ENCODE results near the gene ZNF518A. TPM values are rescaled to one million over a fixed set of nuclear protein-coding genes. Genes with fewer than 3 reads are reported as not detected.
"Not testable (repeated sequence)": the region's sequence is repeated elsewhere in the genome, so short reads cannot be mapped to it uniquely, and the experiment has no call there.

The ZNF518A gene
- total RNA-seq, 3 donors from 2014 or later, result 32.0 to 52.2 (median 34.0) TPM

- intact Hi-C loops (cut with DNase I, micrococcal nuclease), result no loop called here
- H3K36me3 ChIP-seq (ENCODE audit: low read depth), result no peaks in the 10 kb centered on the region
- no peaks in the 10 kb centered on the region for H3K4me1 ChIP-seq (ENCODE audit: low read depth)
- TF ChIP-seq CTCF (IDR thresholded peaks at IDR 0.05), result no peak
- no peak for ATAC-seq
- H3K4me3 ChIP-seq, result no peak overlapping the region
- no peak for DNase-seq
- peaks cover 25% of the 10 kb centered on the region for H3K9me3 ChIP-seq
Measured at GRCh38 chr10:96168546-96168945, 38.4 kb downstream of the ZNF518A start.

- ATAC-seq, result no peak
- intact Hi-C loops (cut with DNase I, micrococcal nuclease), result no loop called here
- no peak overlapping the region for H3K4me3 ChIP-seq
- H3K36me3 ChIP-seq (ENCODE audit: low read depth), result no peaks in the 10 kb centered on the region
- H3K4me1 ChIP-seq (ENCODE audit: low read depth), result no peaks in the 10 kb centered on the region
- no peak for DNase-seq
- TF ChIP-seq CTCF (IDR thresholded peaks at IDR 0.05), result no peak
- H3K9me3 ChIP-seq, result peaks cover 25% of the 10 kb centered on the region
Measured at GRCh38 chr10:96170230-96170629, 40.1 kb downstream of the ZNF518A start.

- DNase-seq, result no peak
- Histone ChIP-seq H3K9me3 (peaks cover 30% of the 10 kb centered on the region), H3K4me1 (ENCODE audit: low read depth) (no peaks in the 10 kb centered on the region), H3K36me3 (ENCODE audit: low read depth) (no peaks in the 10 kb centered on the region), H3K4me3 (no peak overlapping the region)
- TF ChIP-seq CTCF (IDR thresholded peaks at IDR 0.05), result no peak
- ATAC-seq, result no peak
- intact Hi-C loops (cut with DNase I, micrococcal nuclease), result no loop called here
Measured at GRCh38 chr10:96172666-96173065, 42.6 kb downstream of the ZNF518A start.

- DNase-seq (no peak), ATAC-seq (no peak)
- no peaks in the 10 kb centered on the region for H3K4me1 ChIP-seq (ENCODE audit: low read depth)
- no peak overlapping the region for H3K4me3 ChIP-seq
- H3K36me3 ChIP-seq (ENCODE audit: low read depth), result no peaks in the 10 kb centered on the region
- H3K9me3 ChIP-seq, result peaks cover 24% of the 10 kb centered on the region
- intact Hi-C loops (cut with DNase I, micrococcal nuclease), result no loop called here
- no peak for TF ChIP-seq CTCF (IDR thresholded peaks at IDR 0.05)
Measured at GRCh38 chr10:96176985-96177384, 46.9 kb downstream of the ZNF518A start.

- no peak for ATAC-seq
- Histone ChIP-seq H3K4me3 (no peak overlapping the region), H3K4me1 (ENCODE audit: low read depth) (no peaks in the 10 kb centered on the region), H3K9me3 (peaks cover 18% of the 10 kb centered on the region), H3K36me3 (ENCODE audit: low read depth) (no peaks in the 10 kb centered on the region)
- DNase-seq, result no peak
- intact Hi-C loops (cut with DNase I, micrococcal nuclease), result no loop called here
- no peak for TF ChIP-seq CTCF (IDR thresholded peaks at IDR 0.05)
Measured at GRCh38 chr10:96188421-96188820, 58.3 kb downstream of the ZNF518A start.

- no peak for TF ChIP-seq CTCF (IDR thresholded peaks at IDR 0.05)
- H3K9me3 ChIP-seq, result peaks cover 13% of the 10 kb centered on the region
- no peaks in the 10 kb centered on the region for H3K4me1 ChIP-seq (ENCODE audit: low read depth)
- intact Hi-C loops (cut with DNase I, micrococcal nuclease), result no loop called here
- no peak overlapping the region for H3K4me3 ChIP-seq
- H3K36me3 ChIP-seq (ENCODE audit: low read depth), result no peaks in the 10 kb centered on the region
- ATAC-seq, result no peak
- no peak for DNase-seq
Measured at GRCh38 chr10:96188916-96189315, 58.8 kb downstream of the ZNF518A start.

GRCh38 chr10:96189505-96189904 lies 59.4 kb downstream of the ZNF518A start:
- H3K4me3 ChIP-seq; ATAC-seq; H3K36me3 ChIP-seq (ENCODE audit: low read depth); intact Hi-C loops (cut with DNase I, micrococcal nuclease); H3K4me1 ChIP-seq (ENCODE audit: low read depth); DNase-seq: not testable (repeated sequence)
- H3K9me3 ChIP-seq, result peaks cover 12% of the 10 kb centered on the region
